ENCODE results near the gene ADCK2.

Gene ADCK2

DNA sequence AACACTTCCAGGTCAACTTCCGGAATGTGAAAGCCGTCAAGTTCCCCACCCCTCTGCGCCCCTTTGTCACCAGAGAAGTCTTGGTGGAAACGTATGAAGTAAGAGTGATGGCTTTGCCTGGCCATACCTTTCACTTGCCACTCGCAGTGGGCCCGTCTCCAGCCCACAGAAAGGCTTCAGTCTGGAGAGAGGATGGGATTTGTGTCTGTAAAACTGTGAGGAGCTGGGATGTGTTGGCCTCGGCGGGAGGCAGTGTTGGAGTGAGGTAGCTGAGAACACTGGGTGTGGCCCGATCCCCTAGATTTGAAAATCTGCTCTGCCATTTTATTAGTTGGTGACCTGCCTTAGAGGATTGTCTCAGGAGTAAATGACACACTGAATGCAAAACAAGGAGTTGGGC lies 6.4 kb downstream of the ADCK2 start:
- TF ChIP-seq, protein P1, sequence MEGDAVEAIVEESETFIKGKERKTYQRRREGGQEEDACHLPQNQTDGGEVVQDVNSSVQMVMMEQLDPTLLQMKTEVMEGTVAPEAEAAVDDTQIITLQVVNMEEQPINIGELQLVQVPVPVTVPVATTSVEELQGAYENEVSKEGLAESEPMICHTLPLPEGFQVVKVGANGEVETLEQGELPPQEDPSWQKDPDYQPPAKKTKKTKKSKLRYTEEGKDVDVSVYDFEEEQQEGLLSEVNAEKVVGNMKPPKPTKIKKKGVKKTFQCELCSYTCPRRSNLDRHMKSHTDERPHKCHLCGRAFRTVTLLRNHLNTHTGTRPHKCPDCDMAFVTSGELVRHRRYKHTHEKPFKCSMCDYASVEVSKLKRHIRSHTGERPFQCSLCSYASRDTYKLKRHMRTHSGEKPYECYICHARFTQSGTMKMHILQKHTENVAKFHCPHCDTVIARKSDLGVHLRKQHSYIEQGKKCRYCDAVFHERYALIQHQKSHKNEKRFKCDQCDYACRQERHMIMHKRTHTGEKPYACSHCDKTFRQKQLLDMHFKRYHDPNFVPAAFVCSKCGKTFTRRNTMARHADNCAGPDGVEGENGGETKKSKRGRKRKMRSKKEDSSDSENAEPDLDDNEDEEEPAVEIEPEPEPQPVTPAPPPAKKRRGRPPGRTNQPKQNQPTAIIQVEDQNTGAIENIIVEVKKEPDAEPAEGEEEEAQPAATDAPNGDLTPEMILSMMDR (IDR thresholded peaks at IDR 0.05; ENCODE audit: insufficient read depth, low read depth, low read length, missing control alignments): no peak
- DNase-seq (ENCODE audit: low read depth): no peak
- H3K4me3 ChIP-seq (ENCODE audit: low read depth, low read length): no peak overlapping the region

DNA sequence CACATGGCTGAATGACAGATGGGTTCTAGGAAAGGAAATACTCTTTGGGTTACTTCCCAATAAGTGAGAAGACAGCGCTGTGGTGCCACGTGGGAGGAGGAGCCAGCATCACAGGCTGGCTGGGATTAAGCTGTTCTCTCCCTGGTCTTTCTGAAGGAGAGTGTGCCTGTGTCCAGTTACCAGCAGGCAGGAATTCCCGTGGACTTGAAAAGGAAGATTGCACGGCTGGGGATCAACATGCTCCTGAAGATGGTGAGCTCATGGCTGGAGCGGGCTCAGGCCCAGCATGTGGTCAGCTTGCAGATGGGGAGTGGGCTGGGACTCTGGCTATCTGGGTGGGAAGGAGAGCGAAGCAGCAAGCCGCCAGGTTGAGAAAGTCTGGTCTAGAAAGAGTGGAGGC lies 8.1 kb downstream of the ADCK2 start:
- TF ChIP-seq, protein P1 (IDR thresholded peaks at IDR 0.05; ENCODE audit: insufficient read depth, low read depth, low read length, missing control alignments): no peak
- no peak overlapping the region for H3K4me3 ChIP-seq (ENCODE audit: low read depth, low read length)
- DNase-seq (ENCODE audit: low read depth): no peak

DNA sequence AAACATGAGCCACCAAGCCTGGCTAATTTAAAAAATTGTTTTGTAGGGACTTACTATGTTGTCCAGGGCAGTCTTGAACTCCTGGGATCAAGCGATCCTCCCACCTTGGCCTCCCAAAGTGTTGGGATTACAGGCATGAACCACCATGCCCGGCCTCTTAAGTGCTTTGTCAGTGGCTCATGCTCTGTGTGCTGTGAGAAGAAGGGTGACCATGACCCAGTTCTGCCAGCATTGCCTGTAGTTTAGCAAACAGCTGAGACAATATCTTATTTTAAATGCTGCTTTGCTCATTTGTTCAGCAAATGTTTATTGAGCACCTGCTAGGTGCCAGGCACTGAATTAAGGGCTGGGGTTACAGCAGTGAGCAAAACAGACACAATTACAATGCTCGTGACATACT lies 9.0 kb downstream of the ADCK2 start:
- TF ChIP-seq, protein P1 (IDR thresholded peaks at IDR 0.05; ENCODE audit: insufficient read depth, low read depth, low read length, missing control alignments): no peak

DNA sequence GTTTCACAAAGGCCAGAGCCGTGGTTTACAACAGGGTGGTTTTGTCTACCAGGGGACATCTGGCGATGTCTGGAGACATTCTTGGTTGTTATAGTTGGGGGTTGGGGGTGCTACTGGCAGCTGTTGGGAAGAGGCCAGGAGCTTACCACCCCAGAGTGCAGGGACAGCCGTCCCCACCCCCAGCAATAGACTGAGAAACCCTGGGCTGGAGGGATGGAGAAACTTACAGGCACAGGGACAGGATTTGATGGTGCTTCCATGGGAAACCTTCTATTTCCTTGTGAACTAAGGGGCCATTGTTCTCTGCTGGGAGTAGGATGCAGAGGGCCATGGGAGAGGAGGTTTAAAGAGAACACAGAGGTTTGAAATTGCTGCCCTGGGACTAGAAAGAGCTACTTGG lies 10.9 kb downstream of the ADCK2 start:
- no peak overlapping the region for H3K4me3 ChIP-seq (ENCODE audit: low read depth, low read length)
- DNase-seq (ENCODE audit: low read depth): no peak
- TF ChIP-seq, protein P1 (IDR thresholded peaks at IDR 0.05; ENCODE audit: insufficient read depth, low read depth, low read length, missing control alignments): no peak

More for the DNA sequence above, 9.0 kb downstream of the ADCK2 start:
- no peak overlapping the region for H3K4me3 ChIP-seq (ENCODE audit: low read depth, low read length)
- no peak for DNase-seq (ENCODE audit: low read depth)

DNA sequence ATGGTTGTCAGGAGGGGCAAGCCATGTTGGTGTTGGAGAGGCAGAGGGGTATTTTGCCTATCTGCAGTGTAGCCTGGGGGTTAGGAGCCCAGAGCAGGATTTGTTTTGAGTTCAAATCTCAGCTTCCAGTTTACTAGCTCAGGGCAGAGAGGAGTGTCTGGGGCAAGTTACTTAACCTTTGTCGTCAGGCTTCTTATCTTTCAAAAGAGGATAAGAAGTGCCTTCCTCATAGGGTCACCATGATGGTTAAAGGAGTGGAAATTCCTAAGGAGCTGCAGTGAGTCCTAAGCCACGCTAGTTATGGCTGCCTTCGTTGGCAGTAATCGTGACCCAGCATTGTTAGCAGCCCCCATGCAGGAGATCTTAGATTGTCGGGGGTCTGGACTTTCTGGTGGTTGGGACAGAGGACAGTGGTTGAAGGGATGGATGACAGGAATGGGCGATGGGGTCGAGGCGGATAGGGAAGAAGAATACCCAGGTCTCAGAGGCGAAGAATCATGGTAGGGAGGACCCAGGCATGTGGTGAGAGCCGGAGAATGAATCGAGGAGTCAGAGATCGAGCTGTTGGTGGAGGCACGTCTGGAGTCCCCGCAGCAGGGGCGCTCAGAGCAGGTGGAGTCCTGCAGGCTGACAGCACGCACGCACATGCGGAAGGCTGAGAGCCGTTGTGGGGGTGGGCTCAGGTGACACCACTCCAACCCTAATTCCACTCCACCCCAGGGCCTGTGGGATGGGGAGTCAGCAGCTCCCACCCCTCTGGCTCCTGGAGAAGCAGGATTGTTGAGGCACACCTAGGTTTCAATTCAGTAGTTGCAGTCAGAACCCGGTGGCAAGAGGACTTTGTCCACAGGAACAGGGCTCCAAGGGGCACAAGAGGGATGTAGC lies 11.6 kb downstream of the ADCK2 start:
- no peak for DNase-seq (ENCODE audit: low read depth)
- no peak overlapping the region for H3K4me3 ChIP-seq (ENCODE audit: low read depth, low read length)

DNA sequence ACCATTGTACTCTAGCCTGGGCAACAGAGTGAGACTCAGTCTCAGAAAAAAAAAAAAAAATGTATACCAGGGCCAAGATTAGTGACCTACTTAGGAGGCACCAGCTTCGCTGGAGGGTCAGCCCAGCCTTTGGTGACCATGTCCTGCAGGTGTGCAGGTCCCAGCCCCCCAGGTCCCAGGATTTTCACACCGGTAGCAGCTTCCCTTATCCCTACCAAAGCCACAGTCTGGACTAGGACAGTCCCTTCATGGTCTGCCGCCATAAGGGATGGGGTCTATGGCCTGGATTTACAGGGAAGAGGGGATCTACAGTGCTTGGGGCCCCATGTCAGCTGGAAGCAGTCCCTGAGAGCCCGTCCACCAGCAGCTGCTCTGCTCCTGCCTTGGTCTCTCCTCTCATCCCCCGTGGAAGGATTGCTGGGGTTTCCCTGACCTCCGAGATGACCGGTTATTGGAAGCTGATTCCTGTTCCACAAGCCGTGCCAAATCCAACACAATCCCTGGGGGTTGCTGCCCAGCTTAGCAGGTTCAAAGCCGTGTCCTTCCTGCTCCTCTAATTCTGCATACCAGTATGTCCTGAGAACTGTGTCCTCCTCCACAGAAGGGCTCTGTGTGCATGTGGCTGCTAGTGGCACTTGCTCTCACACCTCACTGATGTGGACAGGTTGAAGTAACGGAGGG lies 12.8 kb downstream of the ADCK2 start:
- no peak overlapping the region for H3K4me3 ChIP-seq (ENCODE audit: low read depth, low read length)
- TF ChIP-seq, protein P1 (IDR thresholded peaks at IDR 0.05; ENCODE audit: insufficient read depth, low read depth, low read length, missing control alignments): no peak
- no peak for DNase-seq (ENCODE audit: low read depth)

More for the DNA sequence above, 11.6 kb downstream of the ADCK2 start:
- TF ChIP-seq, protein P1 (IDR thresholded peaks at IDR 0.05; ENCODE audit: insufficient read depth, low read depth, low read length, missing control alignments): no peak
